GM19438 (cell line): ENCODE results near the gene APC2.

Source experiments
- ATAC-seq: cut with Tn5 transposase; IDR thresholded peaks from one replicate; pipeline ENCODE4 v1.9.1; 2021; ENCODE audit warnings: low read depth; ENCODE audit not compliant: unreplicated experiment

The APC2 gene

DNA sequence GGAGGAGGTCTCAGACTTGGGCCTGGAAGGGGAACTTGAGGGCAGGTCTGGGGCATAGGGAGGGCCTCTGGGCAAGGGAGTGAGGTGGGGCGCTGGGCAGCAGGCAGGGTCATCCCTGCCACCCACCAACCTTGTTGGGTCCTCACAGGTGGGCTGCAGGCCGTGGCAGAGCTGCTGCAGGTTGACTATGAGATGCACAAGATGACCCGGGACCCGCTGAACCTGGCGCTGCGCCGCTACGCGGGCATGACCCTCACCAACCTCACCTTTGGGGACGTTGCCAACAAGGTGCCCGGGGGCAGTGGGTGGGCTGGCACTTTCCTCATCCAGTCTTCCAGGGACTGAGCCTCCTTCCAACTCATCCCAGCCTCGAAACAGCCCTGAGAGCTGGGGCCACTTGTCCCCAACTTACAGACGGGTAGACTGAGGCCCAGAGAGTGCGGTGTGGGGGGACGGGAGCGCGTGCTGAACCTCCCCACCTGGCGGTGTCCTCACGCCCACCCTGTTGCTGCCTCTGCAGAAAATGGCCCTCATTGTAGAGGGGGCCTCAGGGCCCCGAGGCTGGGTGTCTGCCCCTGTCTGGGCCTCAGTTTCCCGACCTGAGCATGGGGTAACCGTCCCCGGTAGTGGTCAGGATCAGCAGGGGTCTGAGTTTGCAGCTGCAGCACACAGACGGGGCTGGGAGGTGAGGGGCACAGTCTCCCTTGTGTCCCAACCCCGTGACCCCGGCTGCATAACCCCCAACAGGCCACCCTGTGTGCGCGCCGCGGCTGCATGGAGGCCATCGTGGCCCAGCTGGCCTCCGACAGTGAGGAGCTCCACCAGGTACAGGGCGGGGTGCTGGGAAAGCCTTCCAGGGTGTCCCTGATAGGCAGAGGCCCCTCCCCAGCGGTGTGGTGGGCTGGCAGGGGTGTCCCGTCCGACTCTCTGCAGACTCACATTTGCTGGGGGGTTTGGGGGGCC, 10.4 kb downstream of the APC2 start:
- no peak for ATAC-seq

DNA sequence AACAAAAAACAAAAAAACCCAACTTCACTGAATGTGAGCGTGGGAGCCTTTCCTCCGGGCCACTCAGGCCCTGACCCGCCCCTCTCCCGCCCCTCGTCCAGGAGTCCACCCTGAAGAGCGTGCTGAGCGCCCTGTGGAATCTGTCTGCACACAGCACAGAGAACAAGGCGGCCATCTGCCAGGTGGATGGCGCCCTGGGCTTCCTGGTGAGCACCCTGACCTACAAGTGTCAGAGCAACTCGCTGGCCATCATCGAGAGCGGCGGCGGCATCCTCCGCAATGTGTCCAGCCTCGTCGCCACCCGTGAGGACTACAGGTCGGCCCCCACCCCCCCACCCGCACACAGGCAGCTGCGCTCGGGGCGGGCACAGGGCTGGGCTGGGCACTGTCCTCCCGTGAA, 11.9 kb downstream of the APC2 start:
- ATAC-seq, result no peak

DNA sequence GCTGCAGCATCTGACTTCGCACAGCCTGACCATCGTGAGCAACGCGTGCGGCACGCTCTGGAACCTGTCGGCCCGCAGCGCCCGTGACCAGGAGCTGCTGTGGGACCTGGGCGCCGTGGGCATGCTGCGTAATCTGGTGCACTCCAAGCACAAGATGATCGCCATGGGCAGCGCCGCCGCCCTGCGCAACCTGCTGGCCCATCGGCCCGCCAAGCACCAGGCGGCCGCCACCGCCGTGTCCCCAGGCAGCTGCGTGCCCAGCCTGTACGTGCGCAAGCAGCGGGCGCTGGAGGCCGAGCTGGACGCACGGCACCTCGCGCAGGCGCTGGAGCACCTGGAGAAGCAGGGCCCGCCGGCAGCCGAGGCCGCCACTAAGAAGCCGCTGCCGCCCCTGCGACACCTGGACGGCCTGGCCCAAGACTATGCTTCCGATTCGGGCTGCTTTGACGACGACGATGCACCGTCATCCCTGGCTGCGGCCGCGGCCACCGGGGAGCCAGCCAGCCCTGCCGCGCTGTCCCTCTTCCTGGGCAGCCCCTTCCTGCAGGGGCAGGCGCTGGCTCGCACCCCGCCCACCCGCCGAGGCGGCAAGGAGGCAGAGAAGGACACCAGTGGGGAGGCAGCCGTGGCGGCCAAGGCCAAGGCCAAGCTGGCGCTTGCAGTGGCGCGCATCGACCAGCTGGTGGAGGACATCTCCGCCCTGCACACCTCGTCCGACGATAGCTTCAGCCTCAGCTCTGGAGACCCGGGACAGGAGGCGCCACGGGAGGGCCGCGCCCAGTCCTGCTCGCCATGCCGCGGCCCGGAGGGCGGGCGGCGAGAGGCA, 15.5 kb downstream of the APC2 start:
- no peak for ATAC-seq

DNA sequence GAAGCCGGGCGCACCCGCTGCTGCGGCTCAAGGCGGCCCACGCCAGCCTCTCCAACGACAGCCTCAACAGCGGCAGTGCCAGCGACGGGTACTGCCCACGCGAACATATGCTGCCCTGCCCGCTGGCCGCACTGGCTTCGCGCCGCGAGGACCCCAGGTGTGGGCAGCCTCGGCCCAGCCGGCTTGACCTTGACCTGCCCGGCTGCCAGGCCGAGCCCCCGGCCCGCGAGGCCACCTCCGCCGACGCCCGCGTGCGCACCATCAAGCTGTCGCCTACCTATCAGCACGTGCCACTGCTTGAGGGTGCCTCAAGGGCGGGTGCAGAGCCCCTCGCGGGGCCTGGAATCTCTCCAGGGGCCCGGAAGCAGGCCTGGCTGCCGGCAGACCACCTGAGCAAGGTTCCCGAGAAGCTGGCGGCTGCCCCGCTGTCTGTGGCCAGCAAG, 16.1 kb downstream of the APC2 start:
- ATAC-seq, result no peak

DNA sequence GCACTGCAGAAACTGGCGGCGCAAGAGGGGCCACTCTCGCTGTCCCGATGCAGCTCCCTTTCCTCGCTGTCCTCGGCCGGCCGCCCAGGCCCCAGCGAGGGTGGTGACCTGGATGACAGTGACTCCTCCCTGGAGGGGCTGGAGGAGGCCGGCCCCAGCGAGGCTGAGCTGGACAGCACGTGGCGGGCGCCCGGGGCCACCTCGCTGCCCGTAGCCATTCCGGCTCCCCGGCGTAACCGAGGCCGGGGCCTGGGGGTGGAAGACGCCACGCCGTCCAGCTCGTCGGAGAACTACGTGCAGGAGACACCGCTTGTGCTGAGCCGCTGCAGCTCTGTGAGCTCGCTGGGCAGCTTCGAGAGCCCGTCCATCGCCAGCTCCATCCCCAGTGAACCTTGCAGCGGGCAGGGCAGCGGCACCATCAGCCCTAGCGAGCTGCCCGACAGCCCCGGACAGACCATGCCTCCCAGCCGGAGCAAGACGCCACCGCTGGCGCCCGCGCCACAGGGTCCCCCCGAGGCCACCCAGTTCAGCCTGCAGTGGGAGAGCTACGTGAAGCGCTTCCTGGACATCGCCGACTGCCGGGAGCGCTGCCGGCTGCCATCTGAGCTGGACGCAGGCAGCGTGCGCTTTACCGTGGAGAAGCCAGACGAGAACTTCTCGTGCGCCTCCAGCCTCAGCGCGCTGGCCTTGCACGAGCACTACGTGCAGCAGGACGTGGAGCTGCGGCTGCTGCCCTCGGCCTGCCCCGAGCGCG, 16.7 kb downstream of the APC2 start:
- no peak for ATAC-seq

DNA sequence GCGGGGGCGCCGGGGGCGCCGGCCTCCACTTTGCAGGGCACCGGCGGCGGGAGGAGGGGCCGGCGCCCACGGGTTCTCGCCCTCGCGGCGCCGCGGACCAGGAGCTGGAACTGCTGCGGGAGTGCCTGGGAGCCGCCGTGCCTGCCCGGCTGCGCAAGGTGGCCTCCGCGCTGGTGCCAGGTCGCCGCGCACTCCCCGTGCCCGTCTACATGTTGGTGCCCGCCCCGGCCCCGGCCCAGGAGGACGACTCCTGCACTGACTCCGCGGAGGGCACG, 17.2 kb downstream of the APC2 start:
- no peak for ATAC-seq

DNA sequence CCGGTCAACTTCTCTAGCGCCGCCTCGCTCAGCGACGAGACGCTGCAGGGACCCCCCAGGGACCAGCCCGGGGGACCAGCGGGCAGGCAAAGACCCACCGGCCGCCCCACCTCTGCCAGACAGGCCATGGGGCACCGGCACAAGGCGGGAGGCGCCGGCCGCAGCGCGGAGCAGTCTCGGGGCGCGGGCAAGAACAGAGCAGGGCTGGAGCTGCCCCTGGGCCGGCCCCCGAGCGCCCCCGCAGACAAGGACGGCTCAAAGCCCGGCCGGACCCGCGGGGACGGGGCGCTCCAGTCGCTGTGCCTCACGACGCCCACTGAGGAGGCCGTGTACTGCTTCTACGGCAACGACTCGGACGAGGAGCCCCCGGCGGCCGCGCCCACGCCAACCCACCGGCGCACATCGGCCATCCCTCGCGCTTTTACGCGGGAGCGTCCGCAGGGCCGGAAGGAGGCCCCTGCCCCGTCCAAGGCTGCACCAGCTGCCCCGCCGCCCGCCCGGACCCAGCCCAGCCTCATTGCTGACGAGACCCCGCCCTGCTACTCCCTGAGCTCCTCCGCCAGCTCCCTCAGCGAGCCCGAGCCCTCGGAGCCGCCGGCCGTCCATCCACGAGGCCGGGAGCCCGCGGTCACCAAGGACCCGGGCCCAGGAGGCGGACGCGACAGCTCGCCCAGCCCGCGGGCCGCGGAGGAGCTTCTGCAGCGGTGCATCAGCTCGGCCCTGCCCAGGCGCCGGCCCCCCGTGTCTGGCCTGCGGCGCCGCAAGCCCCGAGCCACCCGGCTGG, 17.8 kb downstream of the APC2 start:
- ATAC-seq, result no peak

DNA sequence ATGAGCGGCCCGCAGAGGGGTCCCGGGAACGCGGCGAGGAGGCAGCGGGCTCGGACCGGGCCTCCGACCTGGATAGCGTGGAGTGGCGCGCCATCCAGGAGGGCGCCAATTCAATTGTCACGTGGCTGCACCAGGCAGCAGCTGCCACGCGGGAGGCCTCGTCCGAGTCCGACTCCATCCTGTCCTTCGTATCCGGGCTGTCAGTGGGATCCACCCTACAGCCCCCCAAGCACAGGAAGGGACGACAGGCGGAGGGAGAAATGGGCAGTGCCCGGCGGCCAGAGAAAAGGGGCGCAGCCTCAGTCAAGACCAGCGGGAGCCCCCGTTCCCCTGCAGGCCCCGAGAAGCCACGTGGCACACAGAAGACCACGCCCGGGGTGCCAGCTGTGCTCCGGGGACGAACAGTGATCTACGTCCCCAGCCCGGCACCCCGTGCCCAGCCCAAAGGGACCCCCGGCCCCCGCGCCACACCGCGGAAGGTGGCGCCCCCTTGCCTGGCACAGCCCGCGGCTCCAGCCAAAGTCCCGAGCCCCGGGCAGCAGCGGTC, 18.4 kb downstream of the APC2 start:
- no peak for ATAC-seq

DNA sequence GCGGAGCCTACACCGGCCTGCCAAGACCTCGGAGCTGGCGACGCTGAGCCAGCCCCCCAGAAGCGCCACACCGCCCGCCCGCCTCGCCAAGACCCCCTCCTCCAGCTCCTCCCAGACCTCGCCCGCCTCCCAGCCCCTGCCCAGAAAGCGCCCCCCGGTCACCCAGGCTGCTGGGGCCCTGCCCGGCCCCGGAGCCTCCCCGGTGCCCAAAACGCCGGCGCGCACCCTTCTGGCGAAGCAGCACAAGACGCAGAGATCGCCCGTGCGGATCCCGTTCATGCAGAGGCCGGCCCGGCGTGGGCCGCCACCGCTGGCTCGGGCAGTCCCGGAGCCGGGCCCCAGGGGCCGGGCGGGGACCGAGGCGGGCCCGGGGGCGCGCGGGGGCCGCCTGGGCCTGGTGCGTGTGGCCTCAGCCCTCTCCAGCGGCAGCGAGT, 18.9 kb downstream of the APC2 start:
- no peak for ATAC-seq

DNA sequence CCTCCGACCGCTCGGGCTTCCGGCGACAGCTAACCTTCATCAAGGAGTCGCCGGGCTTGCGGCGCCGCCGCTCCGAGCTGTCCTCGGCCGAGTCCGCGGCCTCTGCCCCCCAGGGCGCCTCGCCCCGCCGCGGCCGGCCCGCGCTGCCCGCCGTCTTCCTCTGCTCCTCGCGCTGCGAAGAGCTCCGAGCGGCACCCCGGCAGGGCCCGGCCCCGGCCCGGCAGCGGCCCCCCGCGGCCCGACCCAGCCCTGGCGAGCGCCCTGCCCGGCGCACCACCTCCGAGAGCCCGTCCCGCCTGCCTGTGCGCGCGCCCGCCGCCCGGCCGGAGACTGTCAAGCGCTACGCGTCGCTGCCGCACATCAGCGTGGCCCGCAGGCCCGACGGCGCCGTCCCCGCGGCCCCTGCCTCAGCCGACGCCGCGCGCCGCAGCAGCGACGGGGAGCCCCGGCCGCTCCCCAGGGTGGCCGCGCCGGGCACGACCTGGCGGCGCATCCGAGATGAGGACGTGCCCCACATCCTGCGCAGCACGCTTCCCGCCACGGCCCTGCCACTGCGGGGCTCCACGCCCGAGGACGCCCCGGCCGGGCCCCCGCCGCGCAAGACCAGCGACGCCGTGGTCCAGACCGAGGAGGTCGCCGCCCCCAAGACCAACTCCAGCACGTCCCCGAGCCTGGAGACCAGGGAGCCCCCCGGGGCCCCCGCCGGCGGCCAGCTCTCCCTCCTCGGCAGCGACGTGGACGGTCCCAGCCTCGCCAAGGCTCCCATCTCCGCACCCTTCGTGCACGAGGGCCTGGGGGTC, 19.5 kb downstream of the APC2 start:
- ATAC-seq, result no peak

DNA sequence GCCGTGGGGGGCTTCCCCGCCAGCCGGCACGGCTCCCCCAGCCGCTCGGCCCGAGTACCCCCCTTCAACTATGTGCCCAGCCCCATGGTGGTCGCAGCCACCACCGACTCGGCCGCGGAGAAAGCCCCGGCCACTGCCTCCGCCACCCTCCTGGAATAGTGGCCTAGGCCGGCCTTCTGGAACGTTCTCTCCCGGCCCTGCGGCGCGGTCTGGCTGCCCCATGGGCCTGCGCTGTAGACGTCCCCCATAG, 20.1 kb downstream of the APC2 start:
- ATAC-seq, result no peak

DNA sequence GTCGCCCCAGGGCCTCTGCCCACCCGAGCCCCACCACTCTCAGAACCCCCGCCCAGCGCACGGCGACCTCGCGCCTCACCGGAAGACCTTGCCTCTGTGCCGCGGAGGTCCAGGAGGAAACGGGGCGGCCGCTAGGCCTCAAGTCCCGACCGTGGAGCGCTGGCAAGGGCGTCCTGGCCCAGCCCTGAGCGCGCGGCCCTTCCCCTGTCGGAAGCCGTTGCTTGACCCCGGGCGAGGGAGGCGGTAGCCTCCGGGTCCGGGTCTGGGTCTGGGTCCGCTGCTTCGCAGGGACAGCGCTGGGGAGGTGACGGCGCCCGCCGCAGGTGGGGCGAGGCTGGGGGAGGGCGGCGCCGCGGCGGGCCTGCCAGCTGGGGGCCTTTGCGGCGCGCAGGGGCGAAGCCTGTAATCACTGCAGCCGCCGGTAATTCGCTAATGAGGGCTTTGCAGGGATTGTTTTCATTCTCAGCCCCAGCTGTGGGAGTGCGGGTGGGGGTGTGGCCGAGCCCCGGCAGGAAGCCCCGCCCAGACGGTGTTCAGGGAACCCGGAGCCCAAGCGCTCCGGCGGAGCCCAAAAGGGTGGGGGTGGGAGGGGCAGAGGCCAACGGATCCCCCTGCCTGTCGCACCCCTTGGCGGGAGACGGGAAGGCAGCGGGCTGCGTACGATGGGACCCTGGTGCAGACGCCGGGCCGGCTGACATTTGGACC, 20.5 kb downstream of the APC2 start:
- no peak for ATAC-seq

DNA sequence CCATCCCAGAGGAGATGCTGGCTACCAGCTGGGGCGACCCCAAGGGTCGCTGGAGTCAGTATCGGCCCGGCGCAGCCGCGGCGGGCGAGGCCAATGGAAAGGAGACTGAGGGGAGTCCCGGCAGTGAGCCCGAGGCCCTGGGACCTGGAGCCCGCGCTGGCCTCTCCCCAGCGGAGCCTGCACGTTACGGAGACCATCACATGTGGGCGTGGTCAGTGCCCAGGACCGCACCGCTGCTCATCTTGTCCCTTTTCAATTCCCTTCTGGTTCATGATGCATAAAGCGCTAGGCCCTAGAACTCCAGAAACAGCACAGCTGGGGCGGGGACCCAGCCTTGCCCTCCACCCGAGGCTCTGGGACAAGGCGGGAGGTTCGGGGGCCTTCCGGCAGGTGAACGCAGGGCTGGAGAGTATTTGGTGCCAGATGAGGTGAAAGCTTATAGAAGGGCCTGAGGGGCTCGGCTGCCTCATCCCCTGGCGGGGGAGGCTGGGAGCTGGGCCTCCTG, 21.1 kb downstream of the APC2 start:
- ATAC-seq, result no peak

DNA sequence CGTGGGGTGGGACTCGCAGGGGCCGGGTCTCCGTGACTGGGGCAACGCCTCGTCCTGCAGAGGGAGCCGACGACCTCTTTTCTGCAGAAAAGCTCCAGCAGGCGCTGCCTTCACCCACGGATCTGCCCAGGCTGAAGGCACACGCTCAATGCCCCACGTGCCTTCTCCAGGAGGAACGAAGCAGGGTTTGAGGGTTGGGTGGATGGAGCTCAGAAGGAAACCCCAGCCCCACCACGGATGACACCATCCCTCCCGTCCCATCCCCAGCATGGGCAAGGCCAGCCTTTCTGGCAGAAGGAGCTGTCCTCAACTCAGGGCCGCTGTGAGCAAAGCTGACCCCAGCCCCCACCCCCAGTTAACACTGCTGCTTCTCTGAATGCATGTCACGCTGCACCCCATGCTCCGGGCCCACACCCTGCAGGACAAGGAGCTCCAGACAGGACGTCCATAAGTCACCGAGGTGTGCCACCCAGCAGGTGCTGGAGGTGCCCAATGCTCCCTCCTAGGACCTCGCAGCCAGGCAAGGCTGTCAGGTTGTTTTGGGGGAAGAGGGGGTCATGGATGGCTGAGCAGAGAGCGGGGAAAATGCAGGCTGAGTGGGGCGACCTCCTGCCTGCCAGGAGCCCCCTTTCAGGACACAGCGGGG, 21.7 kb downstream of the APC2 start:
- no peak for ATAC-seq

DNA sequence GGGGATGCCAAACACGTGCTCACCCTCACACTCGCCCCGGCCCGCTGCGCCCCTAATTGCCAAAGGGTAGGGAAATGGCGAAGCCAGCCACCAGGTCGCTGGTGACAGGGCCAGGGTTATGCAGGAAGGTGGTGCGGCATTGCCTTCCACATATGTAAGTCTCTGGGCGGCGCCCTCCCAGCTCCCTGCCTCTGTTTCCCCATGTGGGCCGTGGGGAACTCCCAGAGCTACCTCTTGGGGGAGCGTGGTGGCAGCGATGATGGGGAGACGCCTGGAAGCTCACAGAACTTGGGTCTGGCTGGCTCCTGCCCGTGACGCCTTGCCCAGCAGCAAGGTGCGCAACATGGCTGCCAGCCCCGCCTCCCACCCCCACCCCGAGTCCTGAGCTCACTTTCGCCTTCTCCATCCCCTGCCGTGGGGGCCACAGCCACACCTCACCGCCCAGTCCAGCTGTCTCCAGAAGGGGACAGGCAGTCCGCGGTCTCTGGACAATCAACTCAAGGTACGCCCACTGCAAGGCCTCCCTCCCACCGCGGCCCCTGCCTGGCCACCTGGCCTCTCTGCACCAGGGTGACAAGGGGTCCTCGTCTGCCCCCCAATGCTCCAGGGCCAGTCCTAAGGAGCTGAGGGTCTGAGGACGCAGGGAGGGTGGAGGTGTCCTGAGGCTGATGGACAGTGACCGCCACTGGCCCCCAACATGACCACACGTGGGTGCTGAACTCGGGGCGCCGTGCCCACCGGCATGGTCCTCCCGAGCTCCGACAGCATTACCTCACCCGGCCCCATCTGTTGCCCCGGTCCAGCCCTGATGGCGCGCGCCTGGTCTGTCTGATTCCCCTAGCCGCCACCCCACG, 22.5 kb downstream of the APC2 start:
- ATAC-seq, result no peak

DNA sequence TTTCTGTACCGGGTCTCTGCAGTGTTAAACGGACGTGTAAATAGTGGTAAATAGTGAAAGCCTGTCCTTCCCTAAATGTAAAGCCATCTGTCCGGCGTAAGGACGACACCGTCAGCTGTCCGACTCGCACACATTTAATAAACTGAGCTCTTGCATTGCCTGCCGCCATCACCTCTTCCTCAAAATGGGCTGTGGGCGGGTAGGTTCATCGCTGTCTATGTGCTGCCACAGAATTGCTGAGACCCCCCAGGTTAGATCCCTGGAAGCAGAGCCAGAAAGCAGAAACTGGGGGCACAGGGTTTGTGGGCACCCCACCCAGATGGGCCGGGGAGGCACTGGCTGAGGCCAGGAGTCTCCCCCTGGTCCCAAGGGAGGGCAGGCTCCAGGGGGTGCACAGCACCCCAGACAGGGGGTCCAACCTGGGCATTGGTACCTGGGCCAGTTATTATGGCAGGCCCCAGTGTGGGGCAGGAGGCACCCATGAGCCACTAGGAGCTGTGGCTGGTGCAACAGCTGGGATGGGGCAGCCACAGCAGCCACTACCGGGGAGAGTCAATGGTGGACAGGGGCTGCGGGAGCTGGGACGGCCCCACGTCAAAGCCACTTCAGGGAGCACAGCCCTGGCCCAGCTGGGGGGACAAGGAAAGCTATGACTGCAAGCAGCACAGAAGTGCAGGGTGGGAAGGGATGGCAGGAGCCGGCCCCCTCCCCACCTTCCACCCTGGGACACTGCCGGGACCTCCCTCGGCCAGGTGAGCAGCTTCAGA, 23.3 kb downstream of the APC2 start:
- no peak for ATAC-seq
